ENCODE data around the gene HOXD12.

The HOXD12 gene

GRCh38 chr2:176099728-176100546 is at the start of gene HOXD12:
Gene HOXD12, plus strand, starts transcription at chr2:176099795. Its CDS starts 7 bp downstream, at chr2:176099802.
- DNase-seq (ENCODE audit: low read depth, low spot score) = no peak

GRCh38 chr2:176056406-176056805 is 43.2 kb upstream of the HOXD12 start:
- no peak for DNase-seq (ENCODE audit: low read depth, low spot score)

GRCh38 chr2:176063958-176064357 is 35.6 kb upstream of the HOXD12 start:
- DNase-seq (ENCODE audit: low read depth, low spot score) = no peak

- DNase-seq (ENCODE audit: low read depth, low spot score) = no peak
These were observed 32.7 kb upstream of the HOXD12 start for GRCh38 chr2:176066645-176067588.

- no peak for DNase-seq (ENCODE audit: low read depth, low spot score)
These were observed 31.8 kb upstream of the HOXD12 start for GRCh38 chr2:176067589-176068418.

GRCh38 chr2:176068419-176068832 is 31.2 kb upstream of the HOXD12 start:
- DNase-seq (ENCODE audit: low read depth, low spot score) = no peak

GRCh38 chr2:176071330-176072291 is 28.0 kb upstream of the HOXD12 start:
- no peak for DNase-seq (ENCODE audit: low read depth, low spot score)

- DNase-seq (ENCODE audit: low read depth, low spot score) = no peak
These were observed 27.3 kb upstream of the HOXD12 start for GRCh38 chr2:176072292-176072669.

- DNase-seq (ENCODE audit: low read depth, low spot score) = no peak
These were observed 26.4 kb upstream of the HOXD12 start for GRCh38 chr2:176072951-176073904.

- DNase-seq (ENCODE audit: low read depth, low spot score) = no peak
These were observed 24.6 kb upstream of the HOXD12 start for GRCh38 chr2:176074919-176075425.

GRCh38 chr2:176075481-176075880 is 24.1 kb upstream of the HOXD12 start:
- DNase-seq (ENCODE audit: low read depth, low spot score) = no peak

- DNase-seq (ENCODE audit: low read depth, low spot score) = no peak
These were observed 23.5 kb upstream of the HOXD12 start for GRCh38 chr2:176076063-176076462.

GRCh38 chr2:176076796-176077195 is 22.8 kb upstream of the HOXD12 start:
- DNase-seq (ENCODE audit: low read depth, low spot score) = no peak

GRCh38 chr2:176078541-176079284 is 20.9 kb upstream of the HOXD12 start:
- DNase-seq (ENCODE audit: low read depth, low spot score) = no peak

- no peak for DNase-seq (ENCODE audit: low read depth, low spot score)
These were observed 20.2 kb upstream of the HOXD12 start for GRCh38 chr2:176079285-176079830.

- no peak for DNase-seq (ENCODE audit: low read depth, low spot score)
These were observed 19.6 kb upstream of the HOXD12 start for GRCh38 chr2:176079831-176080539.
